ENCODE measurements around the gene SSTR1. TPM values are rescaled to one million over a fixed set of nuclear protein-coding genes. Genes with fewer than 3 reads are reported as not detected.

SSTR1 gene
- total and polyA plus RNA-seq, 12 donors, result 0.22 to 1.8 (median 0.57) TPM

DNA sequence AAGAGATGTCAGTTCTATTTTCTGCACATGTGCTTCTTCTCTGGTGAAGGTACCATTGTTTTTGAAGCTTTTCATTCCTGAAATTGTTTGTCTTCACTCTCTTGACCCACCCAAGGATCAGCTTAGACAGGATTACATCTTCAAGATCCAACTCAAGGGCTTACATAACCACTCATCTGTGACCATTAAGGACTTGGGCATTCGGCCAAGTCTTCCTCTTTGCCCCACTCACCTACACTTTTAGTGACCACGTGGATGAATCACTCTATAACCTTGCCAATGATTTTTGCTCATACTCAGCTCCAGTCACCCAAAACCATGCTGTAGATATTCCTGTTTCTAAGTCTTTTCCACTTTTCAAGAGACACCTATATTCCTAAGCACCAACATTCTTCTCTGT lies 36.5 kb upstream of the SSTR1 start:
- Histone ChIP-seq H3K36me3 (no peaks in the 10 kb centered on the region), H3K4me3 (no peak overlapping the region), H3K4me1 (no peaks in the 10 kb centered on the region), H3K9me3 (no peaks in the 10 kb centered on the region), H3K27me3 (no peaks in the 10 kb centered on the region), H3K27ac (no peak overlapping the region)
- TF ChIP-seq CTCF (IDR thresholded peaks at IDR 0.05), result no peak
- intact Hi-C loops (cut with DNase I), result no loop called here
- ATAC-seq (no peak), DNase-seq (no peak)
- 56% methylated on average over 2 of the region's 2 CpGs for WGBS, 2 donors

DNA sequence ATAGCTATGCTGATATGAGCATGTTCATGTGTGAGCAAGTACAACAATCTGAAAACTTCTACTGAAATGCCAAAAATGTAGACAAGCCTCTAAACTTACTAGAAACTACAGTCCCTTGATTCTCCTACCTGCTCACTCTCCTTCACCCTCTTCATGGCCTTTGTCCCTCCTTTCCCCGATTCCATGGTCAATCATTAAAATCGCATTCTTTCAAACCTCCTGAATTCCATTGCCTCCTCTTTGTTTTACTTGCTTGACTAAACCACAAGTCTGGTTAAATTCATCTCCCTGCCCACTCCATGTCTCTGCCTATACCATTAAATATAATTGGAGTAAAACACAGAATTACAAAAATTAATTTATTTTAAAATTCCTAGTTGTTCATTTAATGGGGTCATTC lies 33.0 kb upstream of the SSTR1 start:
- intact Hi-C loops (cut with DNase I), result no loop called here
- DNase-seq, result no peak
- Histone ChIP-seq H3K4me3 (no peak overlapping the region), H3K27me3 (no peaks in the 10 kb centered on the region), H3K27ac (no peak overlapping the region), H3K9me3 (peaks cover 0 to 4% (median 0%) of the 10 kb centered on the region in 11 donors), H3K4me1 (no peaks in the 10 kb centered on the region), H3K36me3 (no peaks in the 10 kb centered on the region)
- no peak for TF ChIP-seq CTCF (IDR thresholded peaks at IDR 0.05)
- 98% methylated on average over 2 of the region's 2 CpGs for WGBS, 2 donors
- ATAC-seq, result no peak

DNA sequence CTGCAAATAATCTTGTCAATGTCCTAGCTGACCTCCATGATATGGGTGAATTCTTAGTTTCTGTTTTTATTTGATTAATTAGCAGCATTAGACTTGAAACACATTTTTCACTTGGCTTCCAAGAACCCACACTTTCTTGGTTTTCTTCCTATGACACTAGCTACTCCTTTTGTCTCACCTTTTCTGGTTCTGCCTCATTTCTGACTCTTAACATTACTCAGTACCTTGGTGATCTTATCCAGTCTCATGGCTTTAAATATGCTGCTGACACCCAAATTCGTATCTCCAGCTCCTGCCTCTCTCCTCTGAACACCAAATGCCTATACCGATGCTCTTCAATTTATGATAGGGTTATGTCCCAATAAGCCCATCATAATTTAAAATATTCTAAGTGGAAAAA lies 32.0 kb upstream of the SSTR1 start:
- DNase-seq, result no peak
- 84% methylated on average over 2 of the region's 2 CpGs for WGBS, 2 donors
- Histone ChIP-seq H3K27ac (no peak overlapping the region), H3K4me3 (no peak overlapping the region), H3K27me3 (no peaks in the 10 kb centered on the region), H3K36me3 (no peaks in the 10 kb centered on the region), H3K4me1 (no peaks in the 10 kb centered on the region), H3K9me3 (peaks cover 0 to 6% (median 0%) of the 10 kb centered on the region in 11 donors)
- ATAC-seq, result no peak
- no peak for TF ChIP-seq CTCF (IDR thresholded peaks at IDR 0.05)
- intact Hi-C loops (cut with DNase I), result no loop called here

GRCh38 chr14:38176379-38176778 lies 31.3 kb upstream of the SSTR1 start:
- no peak overlapping the region for H3K4me3 ChIP-seq
- no peaks in the 10 kb centered on the region for H3K27me3 ChIP-seq
- 75 to 81% methylated on average over 1 of the region's 1 CpG for WGBS, 2 donors
- no peak for TF ChIP-seq CTCF (IDR thresholded peaks at IDR 0.05)
- H3K4me1 ChIP-seq, result no peaks in the 10 kb centered on the region
- ATAC-seq (no peak), DNase-seq (no peak)
- no peaks in the 10 kb centered on the region for H3K36me3 ChIP-seq
- H3K27ac ChIP-seq, result no peak overlapping the region
- H3K9me3 ChIP-seq, result peaks cover 0 to 6% (median 0%) of the 10 kb centered on the region in 11 donors
- intact Hi-C loops (cut with DNase I), result no loop called here

- no peaks in the 10 kb centered on the region for H3K27me3 ChIP-seq
- intact Hi-C loops (cut with DNase I), result no loop called here
- no peak overlapping the region for H3K27ac ChIP-seq
- H3K9me3 ChIP-seq, result peaks cover 0 to 6% (median 0%) of the 10 kb centered on the region in 11 donors
- no peak for ATAC-seq
- DNase-seq, result no peak
- no peak for TF ChIP-seq CTCF (IDR thresholded peaks at IDR 0.05)
- H3K4me3 ChIP-seq, result no peak overlapping the region
- H3K36me3 ChIP-seq, result no peaks in the 10 kb centered on the region
- H3K4me1 ChIP-seq, result no peaks in the 10 kb centered on the region
These were observed 23.6 kb upstream of the SSTR1 start for GRCh38 chr14:38184132-38184531.
